Measurements from ENCODE around the gene EEF1AKMT3.

EEF1AKMT3 gene

DNA sequence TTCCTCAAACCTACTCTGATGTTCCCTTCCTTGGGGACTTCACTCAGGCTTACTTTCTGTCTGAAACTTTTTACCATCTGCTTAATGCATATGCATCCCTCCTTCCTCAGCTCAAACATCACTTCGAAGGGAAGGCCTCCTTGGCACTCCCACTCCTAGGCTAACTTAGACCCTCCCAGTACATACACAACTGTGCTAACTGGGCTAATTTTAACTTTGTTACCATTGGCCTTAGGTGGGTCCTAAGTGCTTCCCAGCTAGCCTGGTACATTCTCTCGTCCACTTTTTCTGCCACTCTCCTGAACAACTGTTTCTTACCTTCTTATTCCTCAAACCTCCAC, 3.8 kb downstream of the EEF1AKMT3 start:
- no peak overlapping the region for H3K9ac ChIP-seq
- no peak overlapping the region for H3K27ac ChIP-seq
- no peaks in the 10 kb centered on the region for H3K9me3 ChIP-seq (ENCODE audit: control insufficient read depth, low read length)
- H3K4me2 ChIP-seq (ENCODE audit: low read length): no peak overlapping the region
- H3K36me3 ChIP-seq (ENCODE audit: control insufficient read depth, insufficient read depth, low read length): no peaks in the 10 kb centered on the region
- no peaks in the 10 kb centered on the region for H3K27me3 ChIP-seq (ENCODE audit: control insufficient read depth, insufficient read depth, low read length)
- peaks cover 8% of the 10 kb centered on the region for H3K4me1 ChIP-seq
- no peak overlapping the region for H2AFZ ChIP-seq
- H3K79me2 ChIP-seq: no peaks in the 10 kb centered on the region
- TF ChIP-seq, protein P1, sequence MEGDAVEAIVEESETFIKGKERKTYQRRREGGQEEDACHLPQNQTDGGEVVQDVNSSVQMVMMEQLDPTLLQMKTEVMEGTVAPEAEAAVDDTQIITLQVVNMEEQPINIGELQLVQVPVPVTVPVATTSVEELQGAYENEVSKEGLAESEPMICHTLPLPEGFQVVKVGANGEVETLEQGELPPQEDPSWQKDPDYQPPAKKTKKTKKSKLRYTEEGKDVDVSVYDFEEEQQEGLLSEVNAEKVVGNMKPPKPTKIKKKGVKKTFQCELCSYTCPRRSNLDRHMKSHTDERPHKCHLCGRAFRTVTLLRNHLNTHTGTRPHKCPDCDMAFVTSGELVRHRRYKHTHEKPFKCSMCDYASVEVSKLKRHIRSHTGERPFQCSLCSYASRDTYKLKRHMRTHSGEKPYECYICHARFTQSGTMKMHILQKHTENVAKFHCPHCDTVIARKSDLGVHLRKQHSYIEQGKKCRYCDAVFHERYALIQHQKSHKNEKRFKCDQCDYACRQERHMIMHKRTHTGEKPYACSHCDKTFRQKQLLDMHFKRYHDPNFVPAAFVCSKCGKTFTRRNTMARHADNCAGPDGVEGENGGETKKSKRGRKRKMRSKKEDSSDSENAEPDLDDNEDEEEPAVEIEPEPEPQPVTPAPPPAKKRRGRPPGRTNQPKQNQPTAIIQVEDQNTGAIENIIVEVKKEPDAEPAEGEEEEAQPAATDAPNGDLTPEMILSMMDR (IDR thresholded peaks at IDR 0.05): no peak
- H3K4me3 ChIP-seq (ENCODE audit: low read depth, low read length): no peak overlapping the region

DNA sequence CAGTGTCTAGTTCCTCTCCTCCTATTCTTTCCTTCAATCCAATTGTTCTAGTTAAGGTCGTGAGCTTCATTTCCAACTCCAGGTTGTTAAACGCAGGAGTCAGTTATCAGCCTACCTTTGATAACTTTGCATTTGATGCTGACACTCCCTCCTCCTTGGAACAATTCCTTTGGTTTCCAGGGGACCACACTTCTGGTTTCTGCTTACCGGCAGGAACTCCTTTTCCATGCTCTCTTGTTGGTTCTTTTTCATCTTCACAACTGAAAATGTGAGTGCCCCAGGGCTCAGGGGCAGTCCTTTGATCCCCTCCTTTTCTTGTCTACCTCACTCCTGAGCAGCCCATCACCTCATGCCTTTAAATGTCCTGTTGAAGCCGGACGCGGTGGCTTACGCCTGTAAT, 5.0 kb downstream of the EEF1AKMT3 start:
- Histone ChIP-seq H3K79me2 (peaks cover 2% of the 10 kb centered on the region), H3K4me1 (peaks cover 10% of the 10 kb centered on the region), H2AFZ (no peak overlapping the region), H3K36me3 (ENCODE audit: control insufficient read depth, insufficient read depth, low read length) (no peaks in the 10 kb centered on the region), H3K9ac (no peak overlapping the region), H3K27me3 (ENCODE audit: control insufficient read depth, insufficient read depth, low read length) (no peaks in the 10 kb centered on the region), H3K4me2 (ENCODE audit: low read length) (no peak overlapping the region), H3K27ac (no peak overlapping the region), H3K4me3 (ENCODE audit: low read depth, low read length) (no peak overlapping the region), H3K9me3 (ENCODE audit: control insufficient read depth, low read length) (no peaks in the 10 kb centered on the region)
- TF ChIP-seq, protein P1 (IDR thresholded peaks at IDR 0.05): no peak

DNA sequence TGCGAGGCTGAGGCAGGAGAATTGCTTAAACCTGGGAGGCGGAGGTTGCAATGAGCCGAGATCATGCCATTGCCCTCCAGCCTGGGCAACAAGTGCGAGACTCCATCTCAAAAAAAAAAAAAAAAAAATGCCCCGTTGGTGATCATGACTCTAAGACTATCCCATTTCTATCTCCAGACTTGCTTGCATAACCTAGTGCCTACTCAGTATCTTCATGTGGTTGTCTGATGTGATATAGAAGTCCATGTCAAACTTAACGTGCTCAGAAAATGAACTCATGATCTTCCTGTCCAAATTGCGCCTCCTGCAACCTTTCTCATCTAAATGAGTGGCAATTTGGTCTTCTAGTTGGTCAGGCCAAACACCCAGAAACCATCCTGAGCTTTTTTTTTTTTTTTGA, 5.5 kb downstream of the EEF1AKMT3 start:
- H3K4me2 ChIP-seq (ENCODE audit: low read length): no peak overlapping the region
- H3K9ac ChIP-seq: no peak overlapping the region
- no peaks in the 10 kb centered on the region for H3K36me3 ChIP-seq (ENCODE audit: control insufficient read depth, insufficient read depth, low read length)
- H3K9me3 ChIP-seq (ENCODE audit: control insufficient read depth, low read length): no peaks in the 10 kb centered on the region
- H3K27me3 ChIP-seq (ENCODE audit: control insufficient read depth, insufficient read depth, low read length): no peaks in the 10 kb centered on the region
- H3K4me1 ChIP-seq: peaks cover 9% of the 10 kb centered on the region
- H3K4me3 ChIP-seq (ENCODE audit: low read depth, low read length): no peak overlapping the region
- TF ChIP-seq, protein P1 (IDR thresholded peaks at IDR 0.05): no peak
- H3K27ac ChIP-seq: no peak overlapping the region
- no peak overlapping the region for H2AFZ ChIP-seq
- peaks cover 5% of the 10 kb centered on the region for H3K79me2 ChIP-seq

DNA sequence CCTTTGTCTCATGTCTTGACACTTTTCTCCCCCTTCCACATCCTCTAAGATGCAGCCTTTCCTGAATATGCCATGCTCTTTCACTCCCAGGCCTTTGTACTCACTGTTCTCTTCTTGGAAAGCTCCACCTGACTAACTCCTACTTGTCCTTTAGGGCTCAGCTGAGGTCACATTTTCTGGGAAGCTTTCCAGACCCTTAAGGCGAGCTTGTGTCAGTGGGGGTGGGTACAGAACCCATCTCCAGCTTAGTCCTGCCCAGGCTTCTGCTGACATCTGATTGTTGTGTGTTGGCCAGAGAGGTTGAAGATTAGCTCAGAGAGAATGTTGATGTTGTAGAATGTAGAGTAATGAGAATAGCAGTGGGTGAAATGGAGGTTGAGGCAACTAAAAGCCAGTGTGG, 7.3 kb downstream of the EEF1AKMT3 start:
- TF ChIP-seq, protein P1 (IDR thresholded peaks at IDR 0.05): no peak
- Histone ChIP-seq H3K9me3 (ENCODE audit: control insufficient read depth, low read length) (no peaks in the 10 kb centered on the region), H2AFZ (no peak overlapping the region), H3K27me3 (ENCODE audit: control insufficient read depth, insufficient read depth, low read length) (no peaks in the 10 kb centered on the region), H3K9ac (no peak overlapping the region), H3K79me2 (peaks cover 14% of the 10 kb centered on the region), H3K4me1 (peaks cover 9% of the 10 kb centered on the region), H3K4me2 (ENCODE audit: low read length) (no peak overlapping the region), H3K4me3 (ENCODE audit: low read depth, low read length) (no peak overlapping the region), H3K36me3 (ENCODE audit: control insufficient read depth, insufficient read depth, low read length) (no peaks in the 10 kb centered on the region), H3K27ac (no peak overlapping the region)

DNA sequence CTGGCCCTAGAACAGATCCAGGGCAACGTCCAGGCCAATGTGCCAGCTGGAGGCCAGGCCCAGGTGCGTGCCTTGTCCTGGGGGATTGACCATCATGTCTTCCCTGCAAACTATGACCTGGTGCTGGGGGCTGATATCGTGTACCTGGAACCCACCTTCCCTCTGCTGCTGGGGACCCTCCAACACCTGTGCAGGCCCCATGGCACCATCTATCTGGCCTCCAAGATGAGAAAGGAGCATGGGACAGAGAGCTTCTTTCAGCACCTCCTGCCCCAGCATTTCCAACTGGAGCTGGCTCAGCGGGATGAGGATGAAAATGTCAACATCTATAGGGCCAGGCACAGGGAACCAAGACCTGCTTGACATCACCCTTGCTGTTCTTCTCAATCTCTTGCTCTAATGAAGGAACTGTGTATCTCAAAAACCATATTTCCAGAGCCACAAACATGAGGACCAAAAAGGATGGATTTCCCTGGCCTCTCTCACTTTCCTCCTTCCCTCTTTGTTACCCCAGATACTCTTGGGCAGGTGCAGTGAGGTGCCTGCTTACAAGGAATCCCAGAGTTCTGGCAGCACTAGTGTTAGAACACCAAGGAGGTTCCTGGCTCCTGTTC, 8.0 kb downstream of the EEF1AKMT3 start:
- Histone ChIP-seq H3K4me1 (peaks cover 9% of the 10 kb centered on the region), H3K27me3 (ENCODE audit: control insufficient read depth, insufficient read depth, low read length) (no peaks in the 10 kb centered on the region), H3K27ac (no peak overlapping the region), H3K9me3 (ENCODE audit: control insufficient read depth, low read length) (no peaks in the 10 kb centered on the region), H2AFZ (no peak overlapping the region), H3K9ac (no peak overlapping the region), H3K4me3 (ENCODE audit: low read depth, low read length) (no peak overlapping the region), H3K36me3 (ENCODE audit: control insufficient read depth, insufficient read depth, low read length) (no peaks in the 10 kb centered on the region), H3K4me2 (ENCODE audit: low read length) (no peak overlapping the region), H3K79me2 (peaks cover 14% of the 10 kb centered on the region)
- TF ChIP-seq, protein P1 (IDR thresholded peaks at IDR 0.05): no peak

Measured in parathyroid adenoma (tissue), 2 donors.